HEK293T (cell line): Measurements from ENCODE around the gene DOHH.

Experiments used
- FOXA1 ChIP-seq: fragments of 450-650 bp; IDR thresholded peaks from 2 replicates; pipeline ENCODE4 v1.6.1; 2016; ENCODE audit warnings: mild to moderate bottlenecking
- SP1 ChIP-seq: fragments of 450-650 bp; IDR thresholded peaks from 2 replicates; pipeline ENCODE4 v1.6.1; 2017

GRCh38 chr19:3479177-3479833 lies 21.2 kb downstream of the DOHH start:
- TF ChIP-seq SP1 = no peak; the same call in 1 of the 2 replicates
- no peak for TF ChIP-seq FOXA1
